Left renal cortex interstitium (tissue), 4 donors: Measurements from ENCODE around the gene RBM39. TPM values are rescaled to one million over a fixed set of nuclear protein-coding genes. Genes with fewer than 3 reads are reported as not detected.
"Not testable (repeated sequence)": the region's sequence is repeated elsewhere in the genome, so short reads cannot be mapped to it uniquely, and the experiment has no call there.

ENCODE experiments used
- DNase-seq, 4 donors: peaks; one replicate each; pipeline ENCODE4 v3.0.0-alpha.2; 2013; ENCODE audit warnings: low read depth in 4 of 4, low spot score in 2 of 4, missing footprints in 1 of 4
- polyA plus RNA-seq, 4 donors: library from polyadenylated mRNA; unstranded; fragments of 120-200 nt; gene quantifications; one replicate each; pipeline ENCODE4 v1.2.1, GENCODE V29; 2013; ENCODE audit not compliant: insufficient read length in 4 of 4

RBM39 gene
- 100 to 1,000 TPM; 488 to 707 (median 633) TPM for polyA plus RNA-seq

DNA sequence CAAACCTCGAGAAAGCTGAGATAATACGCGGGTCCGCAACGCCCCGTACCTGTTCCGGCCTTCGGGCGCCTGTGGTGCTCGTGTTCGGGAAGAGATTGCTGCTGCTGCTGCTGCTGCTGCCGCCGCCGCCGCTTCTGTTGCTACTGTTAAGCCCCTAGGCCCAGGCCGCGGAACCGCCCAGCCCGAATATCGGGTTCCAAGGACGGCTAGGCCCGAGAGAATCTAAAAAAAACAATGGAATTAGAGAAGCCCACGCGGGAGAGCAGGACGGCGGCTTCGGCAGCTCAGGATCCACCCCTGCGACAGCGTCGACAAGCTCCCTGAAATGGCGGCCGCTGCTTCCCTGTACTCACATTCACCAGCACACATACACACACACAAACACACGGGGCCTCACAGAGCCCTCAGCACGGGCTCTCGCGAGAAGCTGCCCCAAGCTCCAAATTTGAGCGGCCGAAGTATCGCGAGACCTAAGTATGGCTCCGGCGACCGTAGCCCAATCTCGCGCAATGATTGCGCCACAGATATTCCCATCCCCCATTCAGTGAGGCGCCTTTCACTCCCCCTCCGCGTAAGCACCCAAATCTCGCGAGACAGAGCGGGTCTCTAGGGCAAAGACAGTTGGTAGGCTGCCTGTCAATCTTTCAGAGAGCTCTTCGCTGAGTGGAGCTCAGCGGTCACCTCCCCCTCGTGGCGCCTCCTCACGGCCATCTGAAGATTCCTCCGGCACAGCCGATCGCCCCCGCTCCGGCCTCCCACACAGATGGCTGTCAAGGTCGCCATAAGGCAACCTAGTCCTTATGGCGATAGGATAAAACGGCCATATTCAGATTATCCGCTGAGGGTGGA is at the start of gene RBM39:
TSS of gene RBM39 (minus strand) at position 369 of the 849 bp plus-strand sequence. CDS start 1,386 bp downstream, outside the sequence.
- peak; percentile 100 for DNase-seq

DNA sequence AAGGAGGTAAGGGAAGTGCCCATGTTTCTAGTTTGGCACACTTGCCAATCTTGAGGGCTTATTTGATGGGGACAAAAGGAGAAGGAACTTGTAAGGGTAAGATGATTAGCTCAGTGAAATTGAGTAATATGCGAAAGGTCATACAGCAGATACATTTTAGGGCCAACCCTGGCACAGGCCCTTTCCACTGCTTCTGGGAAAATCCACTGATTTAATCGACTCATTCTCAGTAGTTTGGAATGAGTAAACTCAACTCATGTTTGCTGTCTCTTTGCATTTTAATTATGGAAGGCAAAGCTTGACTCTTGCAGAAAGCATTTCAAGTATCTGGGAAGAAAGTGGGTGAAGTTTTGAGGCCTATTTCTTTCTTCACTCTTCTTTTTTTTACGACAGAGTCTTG is 49.8 kb upstream of the RBM39 start:
- no peak for DNase-seq

DNA sequence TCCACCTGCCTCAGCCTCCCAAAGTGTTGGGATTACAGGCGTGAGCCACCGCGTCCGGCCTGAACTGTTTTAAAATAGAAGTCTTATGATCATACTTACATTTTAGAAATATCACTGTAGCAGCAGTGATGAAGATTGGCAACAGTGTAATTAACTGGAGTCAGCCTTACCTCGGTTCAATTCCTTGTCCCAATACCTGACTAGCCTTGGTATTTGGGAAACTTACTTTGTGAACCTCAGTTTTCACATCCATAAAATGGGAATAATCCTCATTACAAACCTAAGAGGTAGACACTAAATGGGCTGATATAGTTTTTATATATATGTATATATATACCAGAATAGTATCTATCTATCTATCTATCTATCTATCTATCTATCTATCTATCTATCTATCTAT is 49.0 kb upstream of the RBM39 start:
- DNase-seq = no peak

DNA sequence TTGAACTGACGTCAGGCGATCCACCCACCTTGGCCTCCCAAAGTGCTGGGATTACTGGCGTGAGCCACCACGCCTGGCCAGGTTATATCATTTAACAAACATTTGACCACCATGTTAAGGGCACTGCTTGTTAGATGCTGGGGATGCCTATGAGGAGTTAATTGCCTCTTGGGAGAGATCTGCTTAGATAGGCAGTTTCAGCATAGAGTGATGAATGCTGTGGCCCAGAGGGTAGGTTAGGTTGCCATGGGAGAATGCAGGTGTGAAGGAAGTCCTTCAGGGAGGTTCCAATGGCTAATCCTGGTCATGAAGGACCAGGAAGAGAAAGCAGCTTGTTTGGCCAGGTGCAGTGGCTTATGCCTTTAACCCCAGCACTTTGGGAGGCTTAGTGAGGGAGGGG is 46.7 kb upstream of the RBM39 start:
- DNase-seq = no peak

DNA sequence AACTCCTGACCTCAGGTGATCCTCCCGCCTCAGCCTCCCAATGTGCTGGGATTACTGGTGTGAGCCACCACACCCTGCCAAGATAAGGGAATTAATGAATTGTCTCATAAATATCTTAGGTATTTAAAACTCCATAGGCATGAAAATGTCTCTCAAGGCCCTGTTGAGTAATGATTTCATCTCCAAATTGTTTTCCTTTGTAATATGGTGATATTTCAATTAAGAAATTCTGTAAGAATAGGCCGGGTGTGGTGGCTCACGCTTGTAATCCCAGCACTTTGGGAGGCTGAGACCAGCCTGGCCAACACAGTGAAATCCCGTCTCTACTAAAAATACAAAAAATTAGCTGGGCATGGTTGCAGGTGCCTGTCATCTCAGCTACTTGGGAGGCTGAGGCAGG is 43.5 kb upstream of the RBM39 start:
- not testable (repeated sequence) for DNase-seq

DNA sequence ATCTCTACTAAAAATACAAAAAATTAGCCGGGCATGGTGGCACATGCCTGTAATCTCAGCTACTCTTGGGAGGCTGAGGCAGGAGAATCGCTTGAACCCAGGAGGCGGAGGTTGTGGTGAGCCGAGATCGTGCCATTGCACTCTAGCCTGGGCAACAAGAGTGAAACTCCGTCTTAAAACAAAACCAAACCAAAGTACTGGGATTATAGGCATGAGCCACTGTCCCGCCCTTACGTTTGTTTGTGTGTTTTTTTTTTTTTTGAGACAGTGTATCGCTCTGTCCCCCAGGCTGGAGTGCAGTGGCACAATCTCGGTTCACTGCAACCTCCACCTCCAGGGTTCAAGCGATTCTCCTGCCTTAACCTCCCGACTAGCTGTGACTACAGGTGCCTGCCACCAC is 41.8 kb upstream of the RBM39 start:
- DNase-seq = not testable (repeated sequence)

DNA sequence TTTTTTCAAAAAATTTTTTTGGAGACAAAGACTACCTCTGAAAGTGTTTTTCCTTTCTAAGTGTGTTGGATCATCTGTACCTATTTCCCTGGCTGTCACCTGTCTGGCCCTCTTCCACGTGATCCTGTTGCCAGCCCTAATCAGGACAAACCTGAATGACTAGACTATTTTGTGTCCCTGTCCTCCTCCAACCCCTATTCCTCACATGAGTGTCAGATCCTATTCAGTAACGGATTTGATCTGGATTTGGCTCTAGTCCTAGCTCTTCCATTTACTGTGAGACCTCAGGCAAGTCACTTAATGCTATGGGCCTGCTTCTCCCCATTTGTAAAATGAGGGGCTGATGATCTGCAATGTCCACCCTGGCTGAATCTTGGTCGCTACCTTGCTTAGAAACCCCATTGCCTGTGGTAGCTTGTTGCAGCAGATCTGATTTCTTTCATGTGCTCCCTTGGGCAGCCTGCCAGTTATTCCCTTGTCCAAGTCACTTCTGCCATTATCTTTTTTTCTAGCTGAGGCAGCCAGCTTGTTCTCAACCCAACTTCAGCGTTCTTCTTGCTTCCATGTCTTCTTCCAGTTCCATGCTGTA is 34.5 kb upstream of the RBM39 start:
- no peak for DNase-seq

DNA sequence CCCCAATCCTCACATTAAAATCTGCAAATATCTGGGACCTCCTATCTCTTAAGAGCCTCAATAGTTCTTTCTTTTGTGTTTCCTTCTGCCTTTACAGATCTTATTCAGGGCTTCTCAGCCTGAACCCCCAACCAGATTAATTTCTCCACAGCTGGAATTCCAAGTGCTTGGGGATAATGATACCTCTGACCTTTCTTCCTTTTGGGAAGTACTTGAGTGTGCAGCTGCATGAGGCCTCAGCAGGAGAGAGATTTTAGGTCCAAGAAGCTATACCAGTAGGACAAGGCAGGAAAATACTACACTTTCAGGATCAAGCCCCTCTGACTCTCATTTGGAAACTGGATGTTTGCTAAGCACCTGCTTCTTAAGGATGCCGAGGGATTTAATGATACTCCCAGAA is 32.3 kb upstream of the RBM39 start:
- no peak for DNase-seq

DNA sequence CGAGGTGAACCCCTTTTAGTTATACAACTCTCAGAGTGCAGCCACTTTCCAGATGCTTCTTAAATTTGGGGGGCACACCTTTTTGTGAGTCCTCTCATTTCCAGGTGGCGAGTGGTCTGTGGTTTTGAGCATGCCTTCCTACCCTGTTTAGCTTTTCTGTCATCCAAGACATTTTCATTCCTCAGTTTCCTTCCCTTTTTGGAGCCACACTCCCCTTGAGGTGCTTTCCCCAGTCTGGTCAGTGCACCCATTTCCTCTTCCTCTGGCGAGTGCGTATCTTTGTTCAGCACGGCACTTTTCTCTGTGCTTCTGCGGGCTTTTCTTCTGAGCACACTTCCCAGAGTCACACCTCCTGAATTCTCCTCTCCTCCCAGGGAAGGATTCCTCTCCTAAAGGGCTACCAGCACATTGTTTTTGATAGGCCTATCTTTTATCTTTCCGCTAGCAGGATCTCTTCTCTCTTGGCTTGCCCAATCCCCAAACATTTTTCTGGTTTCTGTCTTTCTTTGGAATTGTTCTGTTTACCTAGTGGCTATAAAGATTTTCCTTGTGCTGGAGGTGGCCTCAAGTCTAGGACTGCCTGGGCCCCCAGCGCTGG is 31.2 kb upstream of the RBM39 start:
- no peak for DNase-seq

DNA sequence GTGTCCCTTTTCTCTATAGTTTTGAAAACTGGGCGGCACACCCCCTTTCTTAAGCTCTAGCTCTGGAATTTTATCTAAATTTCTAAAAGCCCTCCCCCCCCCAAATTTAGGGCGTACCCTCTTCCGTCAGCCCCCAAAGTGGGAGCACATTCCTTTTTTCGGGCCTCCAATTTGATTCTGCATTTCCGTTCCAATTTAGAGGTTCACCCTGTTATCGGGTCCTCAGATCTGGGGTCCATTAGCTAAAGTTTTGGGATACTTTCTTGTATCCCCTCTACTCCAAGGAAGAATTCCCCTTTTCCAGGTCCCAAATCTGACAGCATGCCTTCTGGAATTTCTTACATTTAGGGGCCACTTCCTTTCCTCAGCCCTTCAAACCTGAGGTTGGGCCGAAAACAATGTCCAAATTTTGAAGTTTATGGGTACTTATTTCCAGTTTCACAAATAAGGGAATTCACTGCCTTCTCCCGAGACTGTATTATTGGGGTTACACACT is 30.6 kb upstream of the RBM39 start:
- no peak for DNase-seq

DNA sequence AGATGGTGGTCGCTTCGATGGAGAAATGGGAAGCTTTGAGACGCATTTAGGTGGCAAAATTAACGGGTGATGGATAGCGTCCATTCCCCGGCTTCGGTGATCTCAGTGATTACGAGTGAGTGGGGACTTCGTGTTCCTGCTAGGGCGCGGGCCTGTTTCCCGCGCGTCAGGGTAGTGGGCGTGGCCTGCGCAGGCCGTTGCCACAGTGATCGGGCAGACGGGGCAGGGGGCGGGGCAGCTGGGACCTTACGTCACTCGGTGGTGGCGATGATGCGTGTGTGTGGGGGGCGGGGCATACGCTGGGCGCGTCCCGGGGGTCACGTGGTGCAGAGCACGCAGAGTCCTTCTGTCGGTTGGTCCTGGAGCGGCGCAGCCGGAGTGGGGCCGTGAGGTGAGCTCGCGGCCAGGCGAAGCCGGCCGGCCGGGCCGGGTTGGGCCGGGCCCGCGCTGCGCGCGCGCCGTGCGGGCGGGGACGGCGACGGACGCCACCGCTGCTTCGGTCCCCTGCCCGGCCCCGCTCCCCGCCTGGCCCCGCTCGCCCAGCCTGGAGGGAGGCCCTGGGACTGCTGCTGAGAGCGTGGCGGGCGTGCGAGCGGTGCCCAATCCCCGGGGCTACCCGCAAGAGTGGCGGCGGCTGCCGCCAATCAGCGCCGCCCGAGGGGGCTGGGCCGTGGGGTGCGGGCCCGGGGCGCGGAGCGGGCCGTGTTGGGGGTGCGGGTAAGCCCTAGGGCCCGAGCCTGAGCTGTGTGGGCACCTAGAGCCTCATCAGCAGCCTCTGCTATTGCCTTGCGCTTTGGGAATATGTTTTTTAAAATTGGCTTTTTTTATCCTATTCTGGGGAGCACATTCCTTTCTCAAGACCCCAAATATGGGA is 29.9 kb upstream of the RBM39 start, which contains the start of gene PHF20:
TSS of gene PHF20 (plus strand) at position 327 of the 874 bp plus-strand sequence. CDS start 29,508 bp downstream, outside the sequence.
- peak in 3 of 4 donors; percentile 84 to 88 (median 88) for DNase-seq

DNA sequence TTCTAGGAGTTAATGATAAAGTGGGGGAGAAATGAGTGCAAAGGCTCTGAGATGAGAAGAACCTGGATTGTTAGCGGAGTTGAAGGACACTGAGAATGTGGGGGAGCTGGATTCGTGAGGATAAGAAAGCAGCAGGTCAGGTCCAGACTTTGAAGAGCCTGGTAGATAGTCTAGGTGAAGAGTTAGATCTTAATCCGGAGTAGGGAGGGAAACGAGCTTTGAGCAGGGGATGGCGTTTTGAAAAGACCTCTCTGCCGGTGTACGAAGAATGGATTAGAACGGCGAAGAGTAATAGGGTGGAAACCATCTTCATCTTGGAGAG is 29.3 kb upstream of the RBM39 start:
- no peak for DNase-seq

DNA sequence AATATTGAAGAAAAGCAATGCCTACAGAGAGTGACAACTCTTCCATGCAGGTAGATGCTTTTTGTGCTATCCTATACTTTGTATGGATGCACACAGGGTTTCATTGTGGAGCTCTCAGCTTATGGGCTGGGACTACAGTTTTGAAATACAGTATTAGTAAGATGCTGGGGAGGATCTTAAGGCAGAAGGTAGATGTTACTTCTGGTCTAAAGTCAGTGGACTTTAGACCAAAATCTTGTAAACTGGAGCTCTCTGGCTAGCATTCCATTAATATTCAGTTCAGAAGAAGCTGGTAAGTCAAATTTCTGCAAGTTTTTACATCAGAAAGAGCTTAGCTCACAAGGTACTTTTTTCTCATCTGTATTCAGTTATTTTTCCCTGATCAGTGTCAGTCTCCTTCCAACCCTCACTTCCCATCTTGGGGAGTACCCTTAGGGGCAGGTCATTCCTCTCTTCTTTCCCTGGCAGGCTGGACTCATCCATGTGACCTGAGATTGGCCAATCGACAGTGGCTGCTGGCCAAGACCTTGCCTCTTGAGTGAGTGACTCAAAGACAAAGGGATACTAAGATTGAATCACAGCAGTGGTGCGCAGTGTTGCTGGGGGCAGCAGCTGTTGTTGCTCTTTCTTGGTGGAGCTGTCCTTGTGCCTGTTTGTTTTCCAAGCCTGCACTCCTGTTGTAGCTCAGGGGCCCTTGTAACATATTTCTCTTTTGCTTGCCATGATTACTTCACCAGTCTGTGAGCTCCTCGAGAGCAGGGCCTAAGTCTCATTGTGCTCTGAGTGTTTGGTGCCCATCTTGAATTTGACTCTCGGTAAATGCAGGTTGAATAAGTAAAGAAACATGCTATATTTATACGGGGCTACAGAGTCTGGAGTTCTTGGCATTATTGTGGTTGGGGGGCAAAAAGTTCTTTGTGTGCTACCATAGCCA is 26.9 kb upstream of the RBM39 start:
- DNase-seq = peak in 2 of 4 donors; percentile 32 to 40

DNA sequence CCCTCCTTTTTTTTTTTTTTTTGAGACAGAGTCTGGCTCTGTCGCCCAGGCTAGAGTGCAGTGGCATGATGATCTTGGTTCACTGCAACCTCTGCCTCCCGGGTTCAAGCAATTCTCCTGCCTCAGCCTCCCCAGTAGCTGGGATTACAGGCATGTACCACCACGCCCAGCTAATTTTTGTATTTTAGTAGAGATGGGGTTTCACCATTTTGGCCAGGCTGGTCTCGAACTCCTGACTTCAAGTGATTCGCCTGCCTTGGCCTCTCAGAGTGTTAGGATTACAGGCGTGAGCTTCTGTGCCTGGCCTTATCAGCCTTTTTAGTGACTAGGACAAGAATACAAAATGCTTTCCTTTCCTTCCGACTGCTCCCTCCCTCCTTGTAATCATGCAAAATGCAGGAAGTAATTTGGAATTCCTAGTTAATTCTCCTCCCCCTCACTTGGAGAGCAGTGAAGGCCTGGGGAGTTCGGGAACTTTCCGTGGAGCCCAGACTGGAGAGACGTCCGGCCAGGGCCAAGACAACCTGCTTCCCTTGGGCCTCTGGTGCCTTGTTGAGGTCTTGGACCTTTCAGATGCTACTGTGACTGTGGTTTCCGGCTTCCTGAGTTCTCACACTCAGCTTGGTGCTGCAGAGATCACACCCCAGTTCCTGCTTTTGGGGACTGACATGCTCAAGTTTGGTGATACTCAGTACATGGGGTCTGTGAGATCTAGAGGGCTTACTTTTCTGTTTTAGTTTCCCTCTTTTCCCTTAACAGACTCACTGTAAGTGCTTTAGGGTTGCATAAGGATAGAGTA is 25.8 kb upstream of the RBM39 start:
- peak in 1 of 4 donors; percentile 31 for DNase-seq

DNA sequence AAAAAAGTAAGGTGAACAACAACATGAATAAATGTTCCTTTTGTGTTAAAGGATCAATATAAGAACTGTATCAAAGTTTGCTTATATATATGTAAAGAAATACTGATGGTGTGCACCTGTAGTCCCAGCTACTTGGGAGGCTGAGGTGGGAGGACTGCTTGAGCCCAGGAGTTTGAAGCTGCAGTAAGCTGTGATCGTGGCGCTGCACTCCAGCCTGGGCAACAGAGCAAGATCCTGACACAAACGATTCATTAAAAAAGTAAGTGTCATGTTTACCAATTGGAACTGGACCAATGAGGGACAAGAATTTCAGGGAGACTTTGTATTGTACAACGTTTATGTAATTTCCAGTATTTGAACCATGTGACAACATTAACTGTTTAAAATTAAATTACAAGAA is 24.8 kb upstream of the RBM39 start:
- no peak for DNase-seq

DNA sequence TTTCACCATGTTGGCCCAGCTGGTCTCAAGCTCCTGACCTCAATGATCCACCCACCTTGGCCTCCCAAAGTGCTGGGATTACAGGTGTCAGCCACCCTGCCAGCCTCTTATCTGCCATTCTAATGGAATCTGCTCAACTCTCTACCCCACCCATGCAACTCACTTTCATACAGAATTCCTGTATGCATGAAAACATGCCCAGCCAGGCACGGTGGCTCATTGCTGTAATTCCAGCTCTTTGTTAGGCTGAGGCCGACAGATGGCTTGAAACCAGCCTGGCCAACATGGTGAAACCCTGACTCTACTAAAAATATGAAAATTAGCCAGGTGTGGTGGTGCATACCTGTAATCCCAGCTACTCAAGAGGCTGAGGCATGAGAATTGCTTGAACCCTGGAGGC is 22.9 kb upstream of the RBM39 start:
- not testable (repeated sequence) for DNase-seq

DNA sequence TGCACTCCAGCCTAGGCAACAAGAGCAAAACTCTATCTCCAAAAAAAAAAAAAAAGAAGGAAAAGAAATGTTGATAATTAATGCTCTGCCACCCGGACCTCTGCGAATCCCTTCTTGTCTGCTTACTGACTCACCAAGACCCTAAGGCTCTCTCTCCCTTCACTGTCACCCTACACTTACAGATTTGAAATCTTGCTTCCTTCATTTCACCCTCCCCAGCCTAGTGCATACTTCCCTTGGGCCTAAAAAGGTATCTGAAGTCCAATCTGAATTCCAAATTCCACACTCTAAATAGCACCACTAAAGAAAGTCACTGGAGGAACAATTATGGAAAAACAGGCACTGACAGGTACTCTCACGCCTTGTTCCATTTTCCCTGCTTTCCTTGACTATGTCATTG is 20.4 kb upstream of the RBM39 start:
- no peak for DNase-seq

DNA sequence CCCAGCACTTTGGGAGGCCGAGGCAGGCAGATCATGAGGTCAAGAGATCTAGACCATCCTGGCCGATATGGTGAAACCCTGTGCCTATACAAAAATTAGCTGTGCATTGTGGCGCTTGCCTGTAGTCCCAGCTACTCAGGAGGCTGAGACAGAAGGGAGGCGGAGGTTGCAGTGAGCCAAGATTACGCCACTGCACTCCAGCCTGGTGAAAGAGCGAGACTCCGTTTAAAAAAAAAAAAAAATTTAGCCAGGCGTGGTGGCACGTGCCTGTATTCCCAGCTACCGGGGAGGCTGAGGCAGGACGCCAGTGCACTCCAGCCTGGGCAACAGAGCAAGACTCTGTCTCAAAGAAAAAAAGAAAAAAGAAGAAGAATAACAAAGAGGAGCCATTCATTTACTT is 19.5 kb upstream of the RBM39 start:
- DNase-seq = not testable (repeated sequence)
